Endodermal cell (in vitro differentiated cells): ENCODE results near the gene SRD5A3. TPM values are rescaled to one million over a fixed set of nuclear protein-coding genes. Genes with fewer than 3 reads are reported as not detected.

Source experiments
- DNase-seq: peaks from one replicate; pipeline ENCODE4 v3.0.0-alpha.2; 2017
- H3K27ac ChIP-seq: 2 replicates; pipeline ENCODE4 v1.5.1; 2013; ENCODE audit warnings: mild to moderate bottlenecking, low read depth, low read length, moderate library complexity
- H3K27me3 ChIP-seq: 2 replicates; pipeline ENCODE4 v1.6.1; 2013; ENCODE audit warnings: mild to moderate bottlenecking, low read length, moderate library complexity; ENCODE audit not compliant: insufficient read depth, control insufficient read depth, poor library complexity, severe bottlenecking
- H3K36me3 ChIP-seq: 2 replicates; pipeline ENCODE4 v1.7.0; 2013; ENCODE audit warnings: mild to moderate bottlenecking, low read length, moderate library complexity; ENCODE audit not compliant: control insufficient read depth, insufficient read depth
- H3K4me1 ChIP-seq: one replicate; pipeline ENCODE4 v1.7.0; 2013; ENCODE audit warnings: low read length; ENCODE audit not compliant: control insufficient read depth, insufficient read depth
- H3K4me3 ChIP-seq: 2 replicates; pipeline ENCODE4 v1.5.1; 2013; ENCODE audit warnings: mild to moderate bottlenecking, low read length, moderate library complexity
- H3K9ac ChIP-seq: 2 replicates; pipeline ENCODE4 v1.6.1; 2013; ENCODE audit warnings: mild to moderate bottlenecking, low read length, moderate library complexity; ENCODE audit not compliant: poor library complexity, severe bottlenecking; ENCODE audit errors: extremely low read depth
- H3K9me3 ChIP-seq: 2 replicates; pipeline ENCODE4 v1.6.1; 2013; ENCODE audit warnings: mild to moderate bottlenecking, low read length, moderate library complexity; ENCODE audit not compliant: control insufficient read depth
- H3K27ac Mint-ChIP-seq: 2 replicates; pipeline ENCODE4 v1.8.0; 2020; ENCODE audit warnings: mixed read lengths
- H3K27me3 Mint-ChIP-seq: 2 replicates; pipeline ENCODE4 v1.8.0; 2021; ENCODE audit warnings: mild to moderate bottlenecking, mixed read lengths; ENCODE audit not compliant: insufficient read depth
- H3K36me3 Mint-ChIP-seq: 2 replicates; pipeline ENCODE4 v1.8.0; 2020; ENCODE audit warnings: low read depth, mixed read lengths
- H3K4me1 Mint-ChIP-seq: 2 replicates; pipeline ENCODE4 v1.8.0; 2020; ENCODE audit warnings: mixed read lengths
- H3K4me3 Mint-ChIP-seq: 2 replicates; pipeline ENCODE4 v1.8.0; 2020; ENCODE audit warnings: mild to moderate bottlenecking, moderate library complexity, mixed read lengths
- H3K9me3 Mint-ChIP-seq: 2 replicates; pipeline ENCODE4 v1.8.0; 2020; ENCODE audit warnings: mild to moderate bottlenecking, mixed read lengths
- WGBS, 2 experiments: methylation state at CpG; one replicate each; pipeline versions ENCODE4 v1.1.5 to v1.1.7; 2013; ENCODE audit warnings: missing lambda C conversion rate in 2 of 2, mixed read lengths in 1 of 2; ENCODE audit not compliant: insufficient coverage in 1 of 2, insufficient read length in 1 of 2; 5-methylcytosine and 5-hydroxymethylcytosine counted together
- total RNA-seq, 2 donors: library from RNA; stranded (reverse); fragmentation: NEBNext Ultra II Directional in 1 of 2; extraction: Animal tissue kit (Norgen Biotek cat#: 25700) in 1 of 2; gene quantifications; 2 replicates in 1 of 2; 3 replicates in 1 of 2; pipeline ENCODE4 v1.2.1, GENCODE V29; 2021
- TF ChIP-seq, protein P1 (sequence below): fragments of 200-600 bp; sonication (generic); conservative IDR thresholded peaks from 2 replicates; pipeline ENCODE4 v1.5.0; 2021; ENCODE audit warnings: antibody characterized with exemption, mild to moderate bottlenecking

Gene SRD5A3
- total RNA-seq, 2 donors from 2014 or later = 34.5 to 37.1 TPM

GRCh38 chr4:55378617-55379467, 32.8 kb downstream of the SRD5A3 start:
- H3K36me3 Mint-ChIP-seq = no peaks in the 10 kb centered on the region
- no peaks in the 10 kb centered on the region for H3K27me3 Mint-ChIP-seq
- H3K27me3 ChIP-seq = no peaks in the 10 kb centered on the region
- H3K4me3 ChIP-seq = no peak overlapping the region
- H3K4me1 ChIP-seq = no peaks in the 10 kb centered on the region
- H3K4me3 Mint-ChIP-seq = no peak overlapping the region
- H3K27ac ChIP-seq = no peak overlapping the region
- H3K9me3 Mint-ChIP-seq = no peaks in the 10 kb centered on the region
- 94 to 98% methylated on average over 5 to 13 of the region's 13 CpGs for WGBS, 2 experiments
- no peaks in the 10 kb centered on the region for H3K4me1 Mint-ChIP-seq
- no peak overlapping the region for H3K9ac ChIP-seq
- TF ChIP-seq, protein P1, sequence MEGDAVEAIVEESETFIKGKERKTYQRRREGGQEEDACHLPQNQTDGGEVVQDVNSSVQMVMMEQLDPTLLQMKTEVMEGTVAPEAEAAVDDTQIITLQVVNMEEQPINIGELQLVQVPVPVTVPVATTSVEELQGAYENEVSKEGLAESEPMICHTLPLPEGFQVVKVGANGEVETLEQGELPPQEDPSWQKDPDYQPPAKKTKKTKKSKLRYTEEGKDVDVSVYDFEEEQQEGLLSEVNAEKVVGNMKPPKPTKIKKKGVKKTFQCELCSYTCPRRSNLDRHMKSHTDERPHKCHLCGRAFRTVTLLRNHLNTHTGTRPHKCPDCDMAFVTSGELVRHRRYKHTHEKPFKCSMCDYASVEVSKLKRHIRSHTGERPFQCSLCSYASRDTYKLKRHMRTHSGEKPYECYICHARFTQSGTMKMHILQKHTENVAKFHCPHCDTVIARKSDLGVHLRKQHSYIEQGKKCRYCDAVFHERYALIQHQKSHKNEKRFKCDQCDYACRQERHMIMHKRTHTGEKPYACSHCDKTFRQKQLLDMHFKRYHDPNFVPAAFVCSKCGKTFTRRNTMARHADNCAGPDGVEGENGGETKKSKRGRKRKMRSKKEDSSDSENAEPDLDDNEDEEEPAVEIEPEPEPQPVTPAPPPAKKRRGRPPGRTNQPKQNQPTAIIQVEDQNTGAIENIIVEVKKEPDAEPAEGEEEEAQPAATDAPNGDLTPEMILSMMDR = no peak
- H3K27ac Mint-ChIP-seq = no peak overlapping the region
- no peaks in the 10 kb centered on the region for H3K36me3 ChIP-seq
- no peak for DNase-seq
- no peaks in the 10 kb centered on the region for H3K9me3 ChIP-seq

DNA sequence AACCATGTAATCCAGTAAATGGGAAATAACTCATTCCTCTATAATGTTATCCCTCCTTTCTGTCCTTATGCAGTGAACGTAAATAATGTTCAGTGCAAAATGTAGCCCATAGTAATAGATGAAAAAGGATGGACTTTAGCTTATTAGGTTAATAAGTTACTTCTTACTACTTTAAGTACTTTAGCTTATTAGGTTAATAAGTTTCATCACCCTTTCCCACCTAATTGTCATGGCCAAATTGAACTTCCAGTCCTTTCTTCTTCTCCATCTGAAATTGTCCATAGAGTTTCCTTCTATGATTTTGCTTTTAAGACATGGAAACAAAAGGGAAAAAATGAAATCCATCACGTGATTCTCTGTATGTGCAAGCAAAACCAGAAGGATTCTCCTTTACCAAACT, 34.5 kb downstream of the SRD5A3 start:
- no peak overlapping the region for H3K4me3 Mint-ChIP-seq

GRCh38 chr4:55381502-55381901, 35.5 kb downstream of the SRD5A3 start:
- H3K4me1 ChIP-seq = peaks cover 4% of the 10 kb centered on the region
- no peak overlapping the region for H3K4me3 ChIP-seq
- Mint-ChIP-seq H3K4me1 (peaks cover 6% of the 10 kb centered on the region), H3K4me3 (no peak overlapping the region), H3K27me3 (no peaks in the 10 kb centered on the region), H3K9me3 (no peaks in the 10 kb centered on the region), H3K27ac (no peak overlapping the region), H3K36me3 (no peaks in the 10 kb centered on the region)
- no peak overlapping the region for H3K27ac ChIP-seq
- no peaks in the 10 kb centered on the region for H3K36me3 ChIP-seq
- no peak overlapping the region for H3K9ac ChIP-seq
- H3K9me3 ChIP-seq = no peaks in the 10 kb centered on the region
- no peaks in the 10 kb centered on the region for H3K27me3 ChIP-seq
- 89 to 100% methylated on average over 1 to 7 of the region's 7 CpGs for WGBS, 2 experiments
- DNase-seq = no peak
- TF ChIP-seq, protein P1 = no peak

More for the DNA sequence above, 34.5 kb downstream of the SRD5A3 start:
- no peak overlapping the region for H3K9ac ChIP-seq
- 83 to 100% methylated on average over 1 to 2 of the region's 2 CpGs for WGBS, 2 experiments
- H3K4me1 ChIP-seq = no peaks in the 10 kb centered on the region
- no peaks in the 10 kb centered on the region for H3K27me3 ChIP-seq
- no peaks in the 10 kb centered on the region for H3K9me3 ChIP-seq
- H3K4me3 ChIP-seq = no peak overlapping the region
- Mint-ChIP-seq H3K27me3 (no peaks in the 10 kb centered on the region), H3K27ac (no peak overlapping the region), H3K36me3 (no peaks in the 10 kb centered on the region), H3K9me3 (no peaks in the 10 kb centered on the region), H3K4me1 (no peaks in the 10 kb centered on the region)
- TF ChIP-seq, protein P1 = no peak
- no peak for DNase-seq
- no peak overlapping the region for H3K27ac ChIP-seq
- no peaks in the 10 kb centered on the region for H3K36me3 ChIP-seq
